ENCODE results near the gene TTC1.
"Not testable (repeated sequence)": the region's sequence is repeated elsewhere in the genome, so short reads cannot be mapped to it uniquely, and the experiment has no call there.

Gene TTC1

GRCh38 chr5:160040471-160040835 is 31.5 kb downstream of the TTC1 start:
- DNase-seq (ENCODE audit: low read depth) = no peak

DNA sequence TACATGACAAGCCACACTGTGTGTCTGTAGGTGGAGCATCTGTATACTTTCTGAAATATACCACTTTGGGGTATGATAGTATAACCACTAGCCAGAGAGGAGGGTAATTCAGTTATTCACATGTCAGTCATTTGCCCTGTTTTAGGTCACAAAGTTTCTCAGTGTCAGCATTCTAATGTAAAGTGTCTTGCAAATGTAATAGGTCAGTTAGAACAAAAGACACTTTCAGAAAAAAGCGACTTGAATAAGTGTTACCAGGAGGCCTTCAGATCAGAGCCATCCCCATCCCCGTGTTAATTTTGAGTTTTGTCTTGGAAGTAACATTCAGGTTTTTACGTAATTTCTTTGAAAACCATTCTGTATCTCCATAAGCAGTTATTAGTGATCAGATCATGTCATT is 33.7 kb downstream of the TTC1 start:
- DNase-seq (ENCODE audit: low read depth) = no peak

DNA sequence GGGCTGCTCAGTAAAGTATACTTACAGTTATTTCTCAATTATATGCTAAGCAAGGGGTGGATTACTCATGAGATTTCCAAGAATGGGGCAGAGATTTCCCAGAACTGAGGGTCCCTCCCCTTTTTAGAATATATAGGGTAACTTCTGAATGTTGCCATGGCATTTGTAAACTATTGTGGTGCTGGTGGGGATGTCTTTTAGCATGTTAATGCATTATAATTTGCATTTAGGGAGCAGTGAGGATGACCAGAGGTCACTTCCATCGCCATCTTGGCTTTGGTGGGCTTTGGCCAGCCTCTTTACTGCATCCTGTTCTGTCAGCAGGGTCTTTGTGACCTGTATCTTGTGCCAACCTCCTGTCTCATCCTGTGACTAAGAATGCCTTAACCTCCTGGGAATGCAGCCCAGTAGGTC is 35.5 kb downstream of the TTC1 start:
- DNase-seq (ENCODE audit: low read depth) = no peak

GRCh38 chr5:160044967-160045366 is 36.0 kb downstream of the TTC1 start:
- DNase-seq (ENCODE audit: low read depth) = no peak

GRCh38 chr5:160047423-160047822 is 38.5 kb downstream of the TTC1 start:
- DNase-seq (ENCODE audit: low read depth) = no peak

GRCh38 chr5:160048131-160048530 is 39.2 kb downstream of the TTC1 start:
- DNase-seq (ENCODE audit: low read depth) = no peak

DNA sequence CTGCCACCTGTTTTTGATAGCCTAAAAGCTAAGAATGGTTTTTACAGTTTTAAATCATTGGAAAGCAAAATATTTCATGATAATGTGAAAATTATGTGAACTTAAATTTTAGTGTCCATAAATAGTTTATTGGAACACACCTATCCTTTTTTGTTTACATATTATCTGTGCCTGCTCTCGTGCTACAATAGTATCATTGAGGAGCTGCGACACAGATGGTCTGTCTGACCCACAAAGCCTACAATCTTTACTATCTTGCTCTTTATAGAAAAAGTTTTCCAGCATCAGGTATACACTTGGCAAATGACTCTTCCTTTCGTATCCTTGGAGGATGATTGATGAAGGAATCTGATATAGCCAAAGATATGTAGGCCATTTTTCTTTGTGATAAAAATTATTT is 40.2 kb downstream of the TTC1 start:
- DNase-seq (ENCODE audit: low read depth) = no peak

DNA sequence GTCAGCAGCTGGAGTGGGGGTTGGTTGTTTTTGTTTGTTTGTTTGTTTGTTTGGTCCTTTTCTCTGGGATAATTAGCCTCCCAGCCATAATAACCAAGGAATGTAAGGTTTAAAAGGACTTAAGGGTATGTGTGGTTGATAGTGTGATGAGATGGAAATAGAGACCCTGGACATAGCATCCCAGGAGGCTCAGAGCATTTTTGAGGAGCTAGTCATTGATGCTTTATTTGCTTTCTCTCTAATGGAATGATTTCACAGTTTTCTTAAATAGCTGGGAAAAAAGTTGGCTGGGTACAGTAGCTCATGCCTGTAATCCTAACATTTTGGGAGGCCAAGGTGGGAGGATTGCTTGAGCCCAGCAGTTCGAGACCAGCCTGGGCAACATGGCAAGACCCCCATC is 45.1 kb downstream of the TTC1 start:
- DNase-seq (ENCODE audit: low read depth) = no peak

- DNase-seq (ENCODE audit: low read depth) = no peak
These were observed 45.9 kb downstream of the TTC1 start for GRCh38 chr5:160054831-160055230.

DNA sequence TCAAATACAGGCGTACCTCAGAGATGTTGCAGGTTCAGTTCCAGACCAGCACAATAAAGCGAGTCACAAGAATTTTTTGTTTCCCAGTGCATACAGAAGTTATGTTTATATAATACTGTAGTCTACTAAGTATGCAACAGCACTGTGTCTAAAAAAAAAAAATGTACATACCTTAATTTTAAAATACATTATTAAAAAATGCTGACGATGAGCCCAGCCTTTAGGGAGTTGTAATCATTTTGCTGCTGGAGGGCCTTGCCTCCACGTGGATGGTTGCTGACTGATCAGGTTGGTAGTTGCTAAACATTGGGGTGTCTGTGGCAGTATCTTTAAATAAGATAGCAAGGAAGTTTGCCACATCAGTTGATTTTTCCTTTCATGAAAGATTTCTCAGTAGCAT is 48.3 kb downstream of the TTC1 start:
- DNase-seq (ENCODE audit: low read depth) = no peak

DNA sequence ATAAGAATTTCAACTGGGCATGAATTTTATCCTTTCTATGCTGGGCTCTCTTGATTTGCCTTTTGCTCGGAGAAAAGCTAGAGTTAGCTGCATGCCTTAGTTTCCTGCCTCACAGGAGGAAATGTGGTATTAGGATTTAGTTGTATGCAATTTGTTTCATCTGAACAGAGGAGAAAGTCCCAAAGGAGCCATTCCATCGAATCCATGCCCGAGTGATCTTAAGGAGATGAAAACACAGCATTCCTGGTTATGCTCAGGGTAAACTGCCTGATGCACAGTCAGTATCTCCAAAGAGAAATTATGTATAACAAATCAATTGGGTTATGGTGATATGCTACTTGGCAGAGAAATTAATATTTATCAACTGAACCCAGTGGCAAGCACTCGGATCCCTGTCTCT is 51.1 kb downstream of the TTC1 start:
- no peak for DNase-seq (ENCODE audit: low read depth)

- DNase-seq (ENCODE audit: low read depth) = no peak
These were observed 52.8 kb downstream of the TTC1 start for GRCh38 chr5:160061770-160062169.

- no peak for DNase-seq (ENCODE audit: low read depth)
These were observed 55.5 kb downstream of the TTC1 start for GRCh38 chr5:160064417-160064810.

GRCh38 chr5:160064995-160065614 is 56.2 kb downstream of the TTC1 start:
- DNase-seq (ENCODE audit: low read depth) = no peak

DNA sequence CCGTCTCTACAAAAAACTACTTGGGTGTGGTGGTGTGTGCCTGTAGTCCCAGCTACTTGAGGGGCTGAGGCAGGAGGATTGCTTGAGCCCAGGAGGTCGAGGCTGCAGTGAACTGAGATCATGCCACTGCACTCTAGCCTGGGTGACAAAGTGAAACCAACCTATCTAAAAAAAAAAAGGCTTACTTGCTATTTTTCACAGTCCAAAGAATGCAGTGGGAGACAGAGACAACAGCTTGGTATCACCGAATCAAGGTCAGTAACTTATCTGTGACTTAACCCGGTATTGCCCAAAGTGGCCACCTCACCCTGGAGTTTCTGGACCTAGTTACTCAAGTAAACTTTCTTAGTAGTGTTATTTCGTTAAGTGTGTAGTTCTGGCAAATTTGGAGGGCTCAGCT is 60.2 kb downstream of the TTC1 start:
- DNase-seq (ENCODE audit: low read depth) = not testable (repeated sequence)

- DNase-seq (ENCODE audit: low read depth) = no peak
These were observed 62.6 kb downstream of the TTC1 start for GRCh38 chr5:160071516-160071915.

- DNase-seq (ENCODE audit: low read depth) = no peak
These were observed 63.0 kb downstream of the TTC1 start for GRCh38 chr5:160071916-160072315.

GRCh38 chr5:160075073-160075472 is 66.1 kb downstream of the TTC1 start:
- DNase-seq (ENCODE audit: low read depth) = no peak

- no peak for DNase-seq (ENCODE audit: low read depth)
These were observed 68.1 kb downstream of the TTC1 start for GRCh38 chr5:160076997-160077396.

GRCh38 chr5:160079753-160080152 is 70.8 kb downstream of the TTC1 start:
- DNase-seq (ENCODE audit: low read depth) = no peak

DNA sequence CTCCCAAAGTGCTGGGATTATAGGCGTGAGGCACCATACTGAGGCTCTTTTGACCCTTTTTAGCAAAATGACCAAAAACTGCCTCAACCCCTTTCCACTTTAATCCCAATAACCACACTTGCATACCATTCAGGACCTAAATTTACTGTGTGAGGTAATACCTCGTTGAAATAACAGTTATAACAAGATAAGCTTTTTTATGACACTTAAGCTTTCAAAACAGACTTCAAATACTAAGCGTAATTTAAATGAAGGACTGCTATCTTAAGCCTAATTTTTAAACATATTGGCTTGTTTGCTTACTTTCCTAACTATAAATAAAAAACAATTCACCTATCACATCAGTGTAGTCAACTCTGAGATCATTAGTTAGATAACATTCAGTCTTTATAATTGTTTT is 72.6 kb downstream of the TTC1 start:
- no peak for DNase-seq (ENCODE audit: low read depth)

- no peak for DNase-seq (ENCODE audit: low read depth)
These were observed 73.9 kb downstream of the TTC1 start for GRCh38 chr5:160082614-160083500.

DNA sequence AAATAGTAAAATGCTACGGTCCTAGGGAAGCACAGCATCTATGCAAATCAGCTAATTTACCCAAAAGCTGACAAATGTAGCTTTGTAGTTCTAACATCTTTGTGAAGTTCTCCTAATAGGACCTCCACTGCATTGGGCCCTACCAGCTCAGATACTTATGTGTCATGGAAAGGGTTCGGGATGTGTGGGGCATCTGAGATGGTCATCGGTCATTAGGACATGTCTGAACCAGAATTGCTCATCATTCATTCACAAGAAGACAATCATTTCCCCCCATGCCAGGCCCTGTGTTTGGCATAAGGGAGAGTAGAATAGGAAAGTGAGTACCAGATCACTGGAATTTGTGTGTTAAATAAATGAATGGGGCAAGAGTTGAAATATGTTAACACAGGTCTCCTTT is 74.6 kb downstream of the TTC1 start:
- no peak for DNase-seq (ENCODE audit: low read depth)

- no peak for DNase-seq (ENCODE audit: low read depth)
These were observed 75.2 kb downstream of the TTC1 start for GRCh38 chr5:160084144-160084543.
